PFSK-1 (cell line): ENCODE results near the gene RBBP8NL.

Experiments
- FOXP2 ChIP-seq: optimal IDR thresholded peaks from 2 replicates; pipeline ENCODE3; 2011; ENCODE audit warnings: borderline replicate concordance, control low read depth, inconsistent platforms; ENCODE audit not compliant: insufficient read depth; ENCODE audit errors: extremely low read length, extremely low read depth
- POLR2AphosphoS5 ChIP-seq: IDR thresholded peaks from 2 replicates; pipeline ENCODE4 v1.6.1; 2012; ENCODE audit warnings: low read depth, mild to moderate bottlenecking, control low read depth, low read length, moderate library complexity
- REST ChIP-seq, 2 experiments: IDR thresholded peaks; 2 replicates each; pipeline versions ENCODE4 v1.6.1 to v1.8.0; 2011 to 2012; ENCODE audit warnings: low read depth in 2 of 2, low read length in 2 of 2, control low read depth in 1 of 2, inconsistent platforms in 1 of 2, mild to moderate bottlenecking in 1 of 2, moderate library complexity in 1 of 2; ENCODE audit not compliant: insufficient read depth in 1 of 2
- SIN3A ChIP-seq: IDR thresholded peaks from 2 replicates; pipeline ENCODE4 v1.6.1; 2012; ENCODE audit warnings: mild to moderate bottlenecking, low read length, moderate library complexity, borderline replicate concordance; ENCODE audit not compliant: insufficient read depth
- TAF1 ChIP-seq: IDR thresholded peaks from 2 replicates; pipeline ENCODE4 v1.6.1; 2012; ENCODE audit warnings: low read length, control low read depth, borderline replicate concordance; ENCODE audit not compliant: insufficient read depth

GRCh38 chr20:62365814-62366369 lies 61.4 kb downstream of the RBBP8NL start:
- no peak for TF ChIP-seq REST (IDR thresholded peaks at IDR 0.05; ENCODE audit: insufficient read depth in 1 of 2, low read depth in 2 of 2, low read length in 2 of 2)
- no peak for TF ChIP-seq POLR2AphosphoS5
- peak; percentile 78; the same call in 1 of the 2 replicates for TF ChIP-seq SIN3A
- 0 out of 2 replicates have a peak, but pooled peaks have one; percentile 49 for TF ChIP-seq TAF1
- no peak for TF ChIP-seq FOXP2
